ENCODE data around the gene PDIA5. TPM values are rescaled to one million over a fixed set of nuclear protein-coding genes. Genes with fewer than 3 reads are reported as not detected.

PDIA5 gene
- total RNA-seq, 4 donors from 2014 or later, result 3.9 to 13.0 (median 12.0) TPM

DNA sequence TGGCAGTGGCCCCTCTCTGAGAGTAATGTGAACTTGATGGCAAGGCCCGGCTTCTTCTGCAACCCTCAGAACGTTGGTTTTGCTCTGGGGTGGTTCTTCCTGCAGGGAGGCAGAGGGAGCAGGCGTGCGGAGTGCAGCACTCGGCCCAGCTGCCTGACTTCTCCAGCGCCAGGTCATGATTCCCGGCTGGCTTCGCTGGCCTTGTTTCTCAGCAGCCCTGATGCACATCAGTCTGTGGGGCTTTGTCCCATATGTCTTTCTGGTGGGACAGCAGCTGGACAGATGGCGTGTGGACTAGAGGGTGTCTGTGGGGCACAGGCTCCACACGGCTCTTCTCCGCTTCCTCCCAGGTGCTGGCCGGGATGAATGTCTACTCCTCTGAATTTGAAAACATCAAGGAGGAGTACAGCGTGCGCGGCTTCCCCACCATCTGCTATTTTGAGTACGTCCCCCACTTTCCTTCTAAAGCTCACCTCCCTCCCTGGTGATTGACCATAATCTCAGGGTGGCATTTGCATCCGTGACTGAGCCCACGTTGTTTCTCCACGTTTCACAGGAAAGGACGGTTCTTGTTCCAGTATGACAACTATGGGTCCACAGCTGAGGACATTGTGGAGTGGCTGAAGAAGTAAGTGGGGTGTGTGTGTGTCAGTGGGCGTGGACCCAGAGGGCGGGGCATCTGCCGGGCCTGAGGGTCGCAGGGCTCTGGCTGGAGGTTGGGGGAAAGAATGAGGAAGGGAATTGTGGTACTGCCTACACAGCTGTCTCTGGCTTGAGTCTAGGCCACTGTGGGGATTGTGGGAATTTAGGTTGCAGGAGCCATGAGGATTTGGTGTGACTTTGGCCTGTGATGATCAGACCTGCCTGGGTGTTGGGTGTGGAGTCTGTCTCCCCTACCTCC is 57.1 kb downstream of the PDIA5 start:
- no peak overlapping the region for H3K27ac ChIP-seq
- H3K4me3 ChIP-seq, result no peak overlapping the region
- no peaks in the 10 kb centered on the region for H3K9me3 ChIP-seq
- intact Hi-C loops (cut with DNase I), result no loop called here
- peaks cover 0 to 20% (median 5%) of the 10 kb centered on the region in 3 donors for H3K4me1 ChIP-seq
- TF ChIP-seq POLR2A (IDR thresholded peaks at IDR 0.05), result no peak
- TF ChIP-seq, protein P1, sequence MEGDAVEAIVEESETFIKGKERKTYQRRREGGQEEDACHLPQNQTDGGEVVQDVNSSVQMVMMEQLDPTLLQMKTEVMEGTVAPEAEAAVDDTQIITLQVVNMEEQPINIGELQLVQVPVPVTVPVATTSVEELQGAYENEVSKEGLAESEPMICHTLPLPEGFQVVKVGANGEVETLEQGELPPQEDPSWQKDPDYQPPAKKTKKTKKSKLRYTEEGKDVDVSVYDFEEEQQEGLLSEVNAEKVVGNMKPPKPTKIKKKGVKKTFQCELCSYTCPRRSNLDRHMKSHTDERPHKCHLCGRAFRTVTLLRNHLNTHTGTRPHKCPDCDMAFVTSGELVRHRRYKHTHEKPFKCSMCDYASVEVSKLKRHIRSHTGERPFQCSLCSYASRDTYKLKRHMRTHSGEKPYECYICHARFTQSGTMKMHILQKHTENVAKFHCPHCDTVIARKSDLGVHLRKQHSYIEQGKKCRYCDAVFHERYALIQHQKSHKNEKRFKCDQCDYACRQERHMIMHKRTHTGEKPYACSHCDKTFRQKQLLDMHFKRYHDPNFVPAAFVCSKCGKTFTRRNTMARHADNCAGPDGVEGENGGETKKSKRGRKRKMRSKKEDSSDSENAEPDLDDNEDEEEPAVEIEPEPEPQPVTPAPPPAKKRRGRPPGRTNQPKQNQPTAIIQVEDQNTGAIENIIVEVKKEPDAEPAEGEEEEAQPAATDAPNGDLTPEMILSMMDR (IDR thresholded peaks at IDR 0.05), result no peak
- no peaks in the 10 kb centered on the region for H3K27me3 ChIP-seq
- WGBS, 2 donors, result 84 to 94% methylated on average over 17 to 20 of the region's 24 CpGs
- DNase-seq, result no peak
- H3K36me3 ChIP-seq, result peaks cover 0 to 62% (median 0%) of the 10 kb centered on the region in 3 donors

DNA sequence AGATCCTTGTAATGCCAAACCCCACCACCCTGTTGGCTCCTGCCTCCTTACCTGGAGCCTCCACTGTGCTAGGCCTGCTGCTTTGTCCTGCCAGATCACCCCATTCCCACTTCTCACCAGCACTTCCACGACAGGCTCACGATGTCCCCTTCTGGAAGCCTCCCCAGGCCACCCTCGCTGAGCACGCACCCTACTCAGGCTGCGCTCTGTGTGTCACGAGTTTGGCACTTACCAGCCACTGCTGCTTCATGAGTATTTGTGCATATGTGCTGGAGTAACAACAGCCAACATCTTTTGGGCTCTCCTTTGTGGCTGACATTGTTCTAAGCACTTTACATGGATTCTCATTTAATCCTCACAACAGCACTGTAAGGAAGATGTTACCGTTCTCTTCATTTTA is 58.1 kb downstream of the PDIA5 start:
- Histone ChIP-seq H3K4me3 (no peak overlapping the region), H3K27ac (no peak overlapping the region), H3K9me3 (no peaks in the 10 kb centered on the region), H3K36me3 (peaks cover 0 to 62% (median 0%) of the 10 kb centered on the region in 3 donors), H3K27me3 (no peaks in the 10 kb centered on the region), H3K4me1 (peaks cover 0 to 14% (median 5%) of the 10 kb centered on the region in 3 donors)
- TF ChIP-seq, protein P1 (IDR thresholded peaks at IDR 0.05), result no peak
- no peak for TF ChIP-seq POLR2A (IDR thresholded peaks at IDR 0.05)
- 94 to 95% methylated on average over 6 to 7 of the region's 7 CpGs for WGBS, 2 donors
- intact Hi-C loops (cut with DNase I), result no loop called here
- DNase-seq, result no peak

DNA sequence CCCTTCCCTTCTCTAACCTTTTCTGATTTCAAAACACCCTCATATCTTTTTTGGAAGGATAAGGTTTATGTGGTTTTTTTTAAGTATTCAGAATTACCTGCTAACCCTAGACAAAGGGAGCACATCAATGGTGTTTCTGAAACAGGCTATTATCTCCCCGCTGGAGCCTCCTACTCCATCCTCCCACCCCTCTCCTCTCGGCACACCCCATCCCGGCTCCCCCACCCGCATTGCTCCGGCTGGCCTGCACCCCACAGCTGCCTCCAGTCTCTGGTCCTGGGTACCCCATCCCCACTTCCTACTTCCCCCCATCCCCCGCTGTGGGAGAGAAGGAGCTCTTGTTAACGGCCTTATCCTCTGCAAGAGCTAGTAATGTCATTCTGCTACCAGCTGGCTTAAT is 59.2 kb downstream of the PDIA5 start:
- H3K4me3 ChIP-seq, result no peak overlapping the region
- TF ChIP-seq, protein P1 (IDR thresholded peaks at IDR 0.05), result no peak
- TF ChIP-seq POLR2A (IDR thresholded peaks at IDR 0.05), result no peak
- H3K27me3 ChIP-seq, result no peaks in the 10 kb centered on the region
- H3K27ac ChIP-seq, result no peak overlapping the region
- H3K36me3 ChIP-seq, result peaks cover 0 to 61% (median 0%) of the 10 kb centered on the region in 3 donors
- 82 to 83% methylated on average over 5 to 7 of the region's 7 CpGs for WGBS, 2 donors
- H3K9me3 ChIP-seq, result no peaks in the 10 kb centered on the region
- no peak for DNase-seq
- H3K4me1 ChIP-seq, result peaks cover 0 to 13% (median 5%) of the 10 kb centered on the region in 3 donors
- intact Hi-C loops (cut with DNase I), result no loop called here

DNA sequence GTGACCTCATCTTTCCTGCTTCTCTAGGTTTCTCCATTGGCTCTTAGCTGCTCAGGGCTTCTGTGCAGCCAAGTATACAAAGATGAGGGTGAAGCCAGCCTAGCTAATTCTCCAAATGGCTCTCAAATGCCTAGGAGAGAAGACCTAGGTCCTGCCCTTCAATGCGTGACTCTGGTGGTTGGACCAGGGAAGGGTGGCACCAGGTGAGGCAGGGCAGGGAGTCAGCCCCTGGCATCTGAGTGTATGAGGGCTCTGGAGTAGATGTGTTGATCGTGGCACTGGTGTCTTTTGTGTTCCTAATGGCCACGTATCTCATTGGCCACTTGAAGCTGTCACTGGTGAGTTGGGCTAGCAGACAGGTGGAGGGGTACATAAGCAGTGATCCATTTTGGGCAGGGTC is 59.8 kb downstream of the PDIA5 start:
- no peaks in the 10 kb centered on the region for H3K27me3 ChIP-seq
- H3K9me3 ChIP-seq, result no peaks in the 10 kb centered on the region
- peaks cover 0 to 64% (median 6%) of the 10 kb centered on the region in 3 donors for H3K36me3 ChIP-seq
- H3K27ac ChIP-seq, result no peak overlapping the region
- peaks cover 0 to 13% (median 5%) of the 10 kb centered on the region in 3 donors for H3K4me1 ChIP-seq
- DNase-seq, result no peak
- WGBS, 2 donors, result 100% methylated on average over 2 of the region's 3 CpGs; no CpG with 5 or more reads in 1 of the 2 donors
- TF ChIP-seq, protein P1 (IDR thresholded peaks at IDR 0.05), result no peak
- no peak for TF ChIP-seq POLR2A (IDR thresholded peaks at IDR 0.05)
- intact Hi-C loops (cut with DNase I), result no loop called here
- H3K4me3 ChIP-seq, result no peak overlapping the region

DNA sequence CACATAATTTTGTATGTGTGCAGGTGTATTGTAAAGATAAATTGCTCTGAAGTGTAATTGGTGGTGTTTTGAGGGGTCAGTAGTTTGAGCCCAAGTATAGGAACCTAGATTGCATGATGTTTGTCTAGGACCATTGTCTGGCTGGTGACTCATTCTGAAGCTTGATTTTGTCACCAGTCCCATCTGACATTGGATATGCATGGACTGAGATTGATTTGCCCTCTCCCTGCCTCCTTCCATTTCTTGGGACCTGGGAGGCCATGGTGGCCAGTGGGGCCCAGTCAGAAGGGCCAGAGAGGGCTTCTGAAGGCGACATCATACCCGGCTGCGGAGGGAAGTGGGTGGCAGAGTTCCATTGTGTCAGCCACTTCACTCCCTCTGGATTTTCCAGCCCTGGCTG is 62.3 kb downstream of the PDIA5 start:
- 90% methylated on average over 3 of the region's 3 CpGs for WGBS, 2 donors
- Histone ChIP-seq H3K4me3 (no peak overlapping the region), H3K4me1 (no peaks in the 10 kb centered on the region), H3K27me3 (no peaks in the 10 kb centered on the region), H3K9me3 (no peaks in the 10 kb centered on the region), H3K27ac (no peak overlapping the region), H3K36me3 (peaks cover 0 to 77% (median 10%) of the 10 kb centered on the region in 3 donors)
- DNase-seq, result no peak
- no peak for TF ChIP-seq POLR2A (IDR thresholded peaks at IDR 0.05)
- TF ChIP-seq, protein P1 (IDR thresholded peaks at IDR 0.05), result no peak
- intact Hi-C loops (cut with DNase I), result no loop called here

All from esophagus squamous epithelium (tissue), 5 donors.